ENCODE results near the gene BACH2. TPM values are rescaled to one million over a fixed set of nuclear protein-coding genes. Genes with fewer than 3 reads are reported as not detected.

BACH2 gene
- total RNA-seq, 1 experiment from 2014 or later, result 3.3 TPM

- TF ChIP-seq POLR2A (IDR thresholded peaks at IDR 0.05; ENCODE audit: borderline replicate concordance, extremely low read depth, insufficient read depth, insufficient read length) (no peak), EGR1 (IDR thresholded peaks at IDR 0.05; ENCODE audit: low read depth) (no peak), CEBPB (IDR thresholded peaks at IDR 0.05; ENCODE audit: low read depth) (no peak)
Measured at GRCh38 chr6:90095145-90095544, 201.5 kb downstream of the BACH2 start (continued).

DNA sequence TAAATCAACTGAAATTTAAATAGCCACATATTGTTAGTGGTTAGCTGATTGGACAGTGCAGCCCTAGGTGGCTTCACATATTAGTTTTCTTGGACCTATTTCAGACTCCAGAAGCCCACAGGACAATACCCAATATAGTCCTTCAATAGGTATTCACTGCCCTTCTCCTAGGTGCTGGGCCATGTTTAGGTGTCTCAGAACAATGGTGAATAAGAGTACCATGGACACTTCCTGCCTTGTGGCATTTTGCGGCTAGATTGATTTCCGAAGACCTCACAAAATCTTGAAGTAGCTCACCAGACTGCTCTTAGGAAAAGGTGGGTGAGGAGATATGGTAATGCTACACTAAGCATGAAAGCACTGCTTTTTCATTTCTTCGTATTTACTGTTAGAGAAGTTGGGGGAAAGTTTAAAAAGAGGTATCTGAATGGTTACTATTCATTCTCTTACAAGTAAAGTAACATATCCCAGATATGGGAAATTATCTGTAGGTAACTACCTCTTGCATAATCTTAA, 203.0 kb downstream of the BACH2 start:
- DNase-seq (ENCODE audit: low read depth, low spot score), result no peak
- Histone ChIP-seq H3K9ac (ENCODE audit: low read length) (no peak overlapping the region), H2AFZ (ENCODE audit: low read depth, low read length, poor library complexity, severe bottlenecking) (no peak overlapping the region), H3K4me3 (replicated peaks in 1 of 2; ENCODE audit: low read depth in 1 of 2, low read length in 2 of 2) (no peak overlapping the region), H3K79me2 (ENCODE audit: insufficient read depth, low read length) (no peaks in the 10 kb centered on the region), H3K27ac (ENCODE audit: low read depth, low read length) (no peak overlapping the region), H3K9me2 (ENCODE audit: insufficient read depth) (no peaks in the 10 kb centered on the region), H3K36me3 (ENCODE audit: control insufficient read depth in 1 of 2, insufficient read depth in 2 of 2, low read length in 2 of 2) (no peaks in the 10 kb centered on the region), H3K4me1 (ENCODE audit: control insufficient read depth in 1 of 2, insufficient read depth in 2 of 2, low read length in 2 of 2) (no peaks in the 10 kb centered on the region), H4K20me1 (ENCODE audit: insufficient read depth) (no peaks in the 10 kb centered on the region), H3K4me2 (ENCODE audit: low read length) (no peak overlapping the region), H3K9me3 (ENCODE audit: control insufficient read depth in 1 of 2, insufficient read depth in 1 of 2, low read depth in 1 of 2, low read length in 2 of 2) (no peaks in the 10 kb centered on the region), H3K27me3 (ENCODE audit: insufficient read depth, low read length) (no peaks in the 10 kb centered on the region)
- ATAC-seq, result no peak
- CTCF ChIA-PET, result no interaction called here
- intact Hi-C loops (cut with micrococcal nuclease), result no loop called here
- TF ChIP-seq ATF3 (IDR thresholded peaks at IDR 0.05), result no peak
- TF ChIP-seq EZH2 (IDR thresholded peaks at IDR 0.05), result no peak
- no peak for TF ChIP-seq EZH2phosphoT487 (IDR thresholded peaks at IDR 0.05; ENCODE audit: borderline replicate concordance)
- no peak for TF ChIP-seq CBX3 (IDR thresholded peaks at IDR 0.05; ENCODE audit: low read depth)
- no peak for TF ChIP-seq YY1 (IDR thresholded peaks at IDR 0.05; ENCODE audit: extremely low read depth, insufficient replicate concordance, low read depth, low read length)
- no peak for TF ChIP-seq POLR2AphosphoS5 (IDR thresholded peaks at IDR 0.05; ENCODE audit: low read depth, low read length)
- no peak for TF ChIP-seq ZNF274 (IDR thresholded peaks at IDR 0.05; ENCODE audit: low read depth, low read length)
- no peak for TF ChIP-seq EGR1 (IDR thresholded peaks at IDR 0.05; ENCODE audit: low read depth)
- RAD21 ChIA-PET (ENCODE audit: low non-redundant PET in 1 of 2, low total read pairs in 2 of 2, uncharacterized antibody in 2 of 2, unreplicated experiment in 2 of 2), result no interaction called here
- POLR2A ChIA-PET, result no interaction called here
- no TSS peak for BruUV-seq (replicated peaks)

Measured in HCT116 (cell line).